ENCODE measurements around the gene MRGPRG.
"Not testable (repeated sequence)": the region's sequence is repeated elsewhere in the genome, so short reads cannot be mapped to it uniquely, and the experiment has no call there.

DNA sequence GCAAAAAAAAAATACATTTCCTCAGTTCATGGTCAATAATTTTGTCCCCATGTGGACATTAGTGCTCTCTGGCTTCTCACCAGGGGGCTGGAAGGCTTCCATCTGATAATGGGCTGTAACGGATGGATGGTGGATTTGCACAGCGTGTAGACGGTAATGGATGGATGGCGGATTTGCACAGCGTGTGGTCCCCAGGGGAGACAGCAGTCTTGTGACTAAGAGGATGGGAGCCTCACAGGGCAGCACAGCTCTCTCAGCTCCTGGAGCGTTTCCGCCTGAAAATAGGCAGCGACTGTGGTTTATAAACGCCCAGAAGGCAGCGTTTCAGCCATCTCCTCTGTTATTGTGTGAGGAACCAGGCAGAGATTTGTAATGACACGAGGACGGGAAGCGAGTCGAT lies 36.2 kb upstream of the MRGPRG start:
- TF ChIP-seq, protein P1, sequence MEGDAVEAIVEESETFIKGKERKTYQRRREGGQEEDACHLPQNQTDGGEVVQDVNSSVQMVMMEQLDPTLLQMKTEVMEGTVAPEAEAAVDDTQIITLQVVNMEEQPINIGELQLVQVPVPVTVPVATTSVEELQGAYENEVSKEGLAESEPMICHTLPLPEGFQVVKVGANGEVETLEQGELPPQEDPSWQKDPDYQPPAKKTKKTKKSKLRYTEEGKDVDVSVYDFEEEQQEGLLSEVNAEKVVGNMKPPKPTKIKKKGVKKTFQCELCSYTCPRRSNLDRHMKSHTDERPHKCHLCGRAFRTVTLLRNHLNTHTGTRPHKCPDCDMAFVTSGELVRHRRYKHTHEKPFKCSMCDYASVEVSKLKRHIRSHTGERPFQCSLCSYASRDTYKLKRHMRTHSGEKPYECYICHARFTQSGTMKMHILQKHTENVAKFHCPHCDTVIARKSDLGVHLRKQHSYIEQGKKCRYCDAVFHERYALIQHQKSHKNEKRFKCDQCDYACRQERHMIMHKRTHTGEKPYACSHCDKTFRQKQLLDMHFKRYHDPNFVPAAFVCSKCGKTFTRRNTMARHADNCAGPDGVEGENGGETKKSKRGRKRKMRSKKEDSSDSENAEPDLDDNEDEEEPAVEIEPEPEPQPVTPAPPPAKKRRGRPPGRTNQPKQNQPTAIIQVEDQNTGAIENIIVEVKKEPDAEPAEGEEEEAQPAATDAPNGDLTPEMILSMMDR (conservative IDR thresholded peaks at IDR 0.05; ENCODE audit: low read length) = not testable (repeated sequence)
- not testable (repeated sequence) for TF ChIP-seq EZH2phosphoT487 (IDR thresholded peaks at IDR 0.05; ENCODE audit: borderline replicate concordance)

Measured in Loucy (cell line).